Activated CD4-positive, alpha-beta T cell treated with anti-CD3 and anti-CD28 coated beads for 24 hours (primary cell): ENCODE results near the gene CAPN7.
A peak's percentile ranks its signal among the peaks of the same experiment; 100 is the strongest.

Experiments
- DNase-seq, 2 donors: peaks; one replicate each; pipeline ENCODE4 v3.0.0-alpha.2; 2020; ENCODE audit warnings: low read depth in 2 of 2

CAPN7 gene

DNA sequence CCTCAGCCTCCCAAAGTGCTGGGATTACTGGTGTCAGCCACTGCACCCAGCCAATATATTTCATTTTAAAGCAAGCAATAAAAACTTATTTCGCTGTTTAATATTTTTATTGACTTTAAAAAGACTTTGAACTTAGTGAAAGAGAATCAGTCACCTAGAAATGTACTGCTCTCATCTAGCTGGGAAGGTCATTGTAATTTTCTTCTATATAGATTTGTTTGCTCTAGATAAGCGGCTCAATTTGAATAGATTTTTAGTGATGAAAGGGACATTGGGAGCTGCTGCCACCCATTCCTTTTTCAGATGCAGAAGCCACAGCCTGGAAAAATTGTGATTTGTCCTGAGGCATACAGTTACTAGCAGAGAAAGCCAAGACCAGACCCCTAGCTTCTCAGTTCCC is 40.1 kb downstream of the CAPN7 start:
- DNase-seq, result no peak

DNA sequence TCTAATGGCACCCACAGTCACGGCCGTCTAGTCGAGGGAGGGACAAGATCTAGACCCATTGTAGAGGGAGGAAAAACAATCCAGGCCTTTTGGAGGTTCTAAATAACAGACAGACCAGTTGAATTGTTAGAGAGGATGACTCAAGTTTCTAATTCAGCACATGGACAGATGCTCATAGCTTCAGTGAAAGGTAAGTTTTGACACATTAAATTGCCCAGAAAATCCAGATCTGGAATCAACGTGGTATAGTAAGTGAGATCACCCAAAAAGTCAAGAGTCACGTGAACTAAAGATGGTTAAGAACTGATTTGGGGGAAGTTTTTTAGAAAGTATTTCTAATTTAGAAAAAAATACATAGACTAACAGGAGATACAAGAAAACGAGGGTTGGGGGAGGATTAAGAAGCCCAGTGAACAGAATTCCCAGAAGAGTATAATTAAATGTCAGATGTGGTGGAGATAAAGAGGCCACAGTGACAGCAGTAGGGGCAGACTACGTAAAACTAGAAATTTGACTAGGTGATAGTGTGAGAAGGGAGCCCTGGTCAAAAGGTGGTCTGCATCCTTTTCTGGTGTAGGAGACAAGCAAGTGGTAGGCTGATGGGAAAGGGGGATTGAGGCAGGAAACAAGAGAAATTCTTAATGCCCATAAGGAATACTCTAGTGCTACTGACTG is 47.1 kb downstream of the CAPN7 start:
- DNase-seq, result no peak

GRCh38 chr3:15255215-15255614 is 49.2 kb downstream of the CAPN7 start:
- no peak for DNase-seq

GRCh38 chr3:15256861-15257341 is 50.9 kb downstream of the CAPN7 start:
- no peak for DNase-seq

GRCh38 chr3:15258720-15259119 is 52.7 kb downstream of the CAPN7 start:
- no peak for DNase-seq

DNA sequence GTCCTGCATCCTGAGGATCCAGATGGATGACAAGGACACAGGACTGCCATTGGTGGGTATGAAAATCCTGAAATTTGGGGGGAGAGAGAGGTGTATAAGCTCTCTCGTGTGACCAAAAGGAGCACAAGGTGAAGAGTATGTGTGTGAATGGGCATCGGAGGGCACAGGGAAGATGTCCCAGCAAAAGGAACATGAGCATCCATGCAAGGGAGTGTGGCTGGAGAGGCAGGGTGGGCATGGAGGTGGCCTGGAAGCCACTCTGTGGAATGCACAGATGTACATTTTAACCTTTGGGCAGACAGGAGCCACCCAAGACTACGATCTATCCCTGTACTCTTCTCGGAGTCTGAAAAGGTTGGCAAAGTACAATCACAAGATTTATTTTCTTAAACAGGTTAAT is 54.5 kb downstream of the CAPN7 start:
- DNase-seq, result no peak

DNA sequence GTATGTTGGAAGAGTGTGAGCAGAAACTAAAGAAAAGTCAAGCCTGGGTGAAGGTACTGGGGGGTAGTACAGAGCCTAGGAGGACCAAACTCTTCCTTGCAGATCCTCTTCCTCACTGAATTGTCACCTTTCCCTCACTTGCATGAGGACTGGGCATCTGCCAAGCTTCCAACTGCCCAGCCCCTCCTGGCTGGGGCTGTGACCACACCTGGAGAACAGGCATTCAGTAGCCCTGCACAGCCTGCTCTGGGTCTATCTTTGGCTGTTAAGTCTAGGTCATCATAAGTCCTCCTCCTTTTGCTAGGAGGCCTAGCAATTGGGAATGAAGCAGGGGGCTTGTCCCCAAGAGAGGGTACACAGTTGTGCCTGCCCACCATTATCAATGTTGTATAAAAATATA is 55.2 kb downstream of the CAPN7 start:
- DNase-seq, result no peak

DNA sequence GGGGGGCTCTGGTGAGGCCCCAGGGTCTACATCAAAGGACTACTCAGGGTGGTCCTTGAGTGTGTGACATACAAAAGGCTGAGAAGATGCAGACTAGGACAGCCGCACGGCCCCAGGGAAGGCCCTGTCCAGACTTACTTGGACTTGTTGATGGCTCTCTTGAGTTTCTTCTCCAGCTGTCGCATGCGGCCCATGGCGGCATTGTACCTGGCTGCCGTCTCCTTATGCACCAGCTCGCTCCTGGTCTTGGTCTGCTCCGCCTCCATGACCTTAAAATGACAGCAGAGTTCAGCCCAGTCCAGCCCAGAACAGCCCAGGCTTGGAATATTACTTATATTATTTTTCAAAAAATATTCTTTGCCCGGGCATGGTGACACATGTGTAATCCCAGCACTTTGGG is 56.0 kb downstream of the CAPN7 start:
- no peak for DNase-seq

GRCh38 chr3:15263120-15263519 is 57.1 kb downstream of the CAPN7 start:
- DNase-seq, result no peak

DNA sequence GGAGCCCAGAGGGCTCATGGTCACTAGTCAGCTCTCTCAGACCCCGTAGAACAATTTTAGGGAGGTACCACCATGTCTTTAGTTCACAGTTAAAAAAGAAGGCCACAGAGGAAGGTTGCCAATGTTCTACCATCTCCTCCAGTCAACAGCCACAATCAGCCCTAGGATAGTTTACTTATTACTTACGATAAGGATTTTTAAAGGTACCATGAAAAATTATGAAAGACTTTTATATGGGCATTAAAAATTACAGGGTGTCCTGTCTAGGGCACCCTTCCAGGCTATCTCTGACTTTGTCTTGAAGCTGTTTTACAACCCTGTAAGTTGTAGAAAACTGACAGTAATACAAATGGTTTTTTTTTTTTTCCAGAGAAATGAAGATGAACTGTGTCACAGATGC is 57.9 kb downstream of the CAPN7 start:
- DNase-seq, result no peak

DNA sequence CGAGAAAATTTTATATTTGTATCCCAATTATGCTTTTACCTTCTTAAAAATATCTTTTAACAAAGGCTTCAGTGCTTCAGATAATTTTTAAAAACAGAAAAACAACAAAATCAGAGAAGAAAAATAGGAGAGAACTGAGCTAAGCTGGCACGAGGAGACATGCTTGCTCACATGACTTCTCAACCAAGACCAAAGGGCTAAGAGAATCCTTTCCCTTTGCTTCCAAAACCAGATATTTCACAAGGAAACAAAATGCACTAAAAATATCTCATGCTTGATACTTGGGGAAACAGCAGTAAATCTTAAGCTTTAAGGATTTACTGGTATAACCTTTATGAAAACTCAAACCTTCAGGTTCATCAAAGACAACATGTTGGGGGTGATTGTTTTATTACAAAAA is 58.4 kb downstream of the CAPN7 start:
- no peak for DNase-seq

- DNase-seq, result no peak
Observed at GRCh38 chr3:15265655-15266509, 59.8 kb downstream of the CAPN7 start.

GRCh38 chr3:15266510-15267376 is 60.7 kb downstream of the CAPN7 start:
- DNase-seq, result no peak

GRCh38 chr3:15267502-15267901 is 61.5 kb downstream of the CAPN7 start:
- DNase-seq, result no peak

GRCh38 chr3:15268033-15268631 is 62.1 kb downstream of the CAPN7 start:
- peak; percentile 77 to 78 for DNase-seq

GRCh38 chr3:15269091-15269989 is 63.3 kb downstream of the CAPN7 start:
- peak; percentile 72 to 79 for DNase-seq

- DNase-seq, result no peak
Observed at GRCh38 chr3:15271030-15271429, 65.0 kb downstream of the CAPN7 start.

DNA sequence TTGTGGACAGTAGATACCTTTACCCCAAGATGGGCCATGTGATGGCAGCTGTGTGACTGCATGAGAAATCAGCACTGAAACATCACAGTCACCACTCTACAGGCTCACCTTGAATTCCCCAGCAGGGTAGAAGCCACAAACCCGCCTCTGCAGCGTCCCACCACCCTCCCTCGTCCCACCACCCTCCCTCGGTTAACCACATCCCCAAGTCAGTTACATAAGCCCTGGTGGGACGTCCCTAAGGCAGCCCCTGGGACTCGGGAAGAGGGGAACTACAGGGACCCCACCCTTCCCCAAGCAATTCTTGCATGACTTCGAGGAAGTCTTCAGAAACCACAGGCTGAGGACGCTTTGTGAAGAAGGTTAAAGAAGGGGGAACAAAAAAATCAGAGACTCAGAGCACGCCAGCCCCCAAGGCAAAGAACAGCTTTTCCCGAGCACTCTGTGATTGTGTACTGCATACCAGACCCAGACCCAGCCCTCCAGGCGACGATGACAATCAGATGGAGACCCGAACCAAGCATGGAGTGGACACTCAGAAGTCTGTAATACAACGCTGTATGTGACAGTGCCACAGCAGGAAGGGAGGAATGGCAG is 65.8 kb downstream of the CAPN7 start:
- DNase-seq, result peak; percentile 44 to 55

- DNase-seq, result no peak
Observed at GRCh38 chr3:15272426-15273196, 66.6 kb downstream of the CAPN7 start.

DNA sequence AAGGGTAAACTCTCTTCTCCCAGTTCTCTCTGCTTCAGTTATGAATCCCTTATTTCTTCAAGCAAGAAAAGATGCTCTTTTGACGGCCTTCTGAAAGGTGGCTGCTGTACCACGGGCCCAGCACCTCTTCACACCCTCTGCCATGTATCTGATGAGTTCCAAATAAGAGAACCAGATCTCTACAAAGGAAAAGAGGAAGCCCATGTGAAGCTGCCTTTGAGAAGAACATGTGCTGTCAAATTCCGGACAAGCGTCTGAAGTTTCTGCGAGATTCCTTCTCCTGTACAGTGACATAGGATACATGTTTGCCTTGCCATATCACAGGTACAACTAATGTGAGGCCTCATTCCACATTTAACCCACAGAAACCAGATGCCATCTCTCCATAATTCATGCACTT is 67.2 kb downstream of the CAPN7 start:
- DNase-seq, result no peak
